GM19468 (cell line): ENCODE data around the gene ERF.
"Not testable (repeated sequence)": the region's sequence is repeated elsewhere in the genome, so short reads cannot be mapped to it uniquely, and the experiment has no call there.

Experiments
- ATAC-seq: cut with Tn5 transposase; IDR thresholded peaks from one replicate; pipeline ENCODE4 v1.9.1; 2021; ENCODE audit warnings: mild to moderate bottlenecking, moderate library complexity, moderate number of reproducible peaks; ENCODE audit not compliant: unreplicated experiment; ENCODE audit errors: extremely low read depth

Gene ERF

DNA sequence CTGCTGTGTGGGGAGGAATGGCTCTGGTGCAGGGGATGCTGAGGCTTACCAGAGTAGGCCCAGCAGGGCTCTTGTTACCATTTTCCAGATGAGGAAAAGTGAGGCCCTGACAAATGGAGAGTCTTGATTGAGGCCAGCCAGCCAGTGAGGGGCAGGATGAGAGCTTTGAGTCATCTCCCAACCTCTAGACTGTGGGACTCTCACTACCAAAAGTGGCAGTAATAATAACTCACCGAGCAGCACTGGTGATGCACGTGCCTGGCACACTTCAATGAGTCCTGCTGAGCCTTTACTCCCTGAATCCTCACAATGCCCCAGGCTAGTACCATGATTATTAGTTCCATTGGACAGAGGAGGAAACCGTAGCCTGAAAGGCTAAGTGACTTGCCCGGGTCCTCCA, 21.9 kb upstream of the ERF start:
- ATAC-seq = no peak

DNA sequence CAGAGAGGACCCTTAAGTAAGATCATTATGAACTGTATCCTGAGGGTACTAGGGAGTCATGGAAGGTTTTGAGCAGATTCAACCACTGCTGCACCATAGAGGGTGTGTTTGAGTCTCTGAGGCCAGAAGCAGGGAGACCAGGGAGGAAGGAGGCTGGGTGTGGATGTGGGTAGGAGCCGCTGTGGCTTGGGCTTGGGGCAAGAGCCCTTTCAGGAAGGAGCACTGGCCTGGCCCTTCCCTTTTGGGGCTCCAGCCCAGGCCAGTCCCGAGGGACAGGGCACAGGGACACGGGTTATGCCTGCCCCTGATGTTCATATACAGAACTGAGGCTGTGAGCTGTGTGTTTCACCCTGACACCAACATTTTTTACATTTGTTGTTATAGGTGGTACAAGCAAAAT, 21.4 kb upstream of the ERF start:
- ATAC-seq = no peak

DNA sequence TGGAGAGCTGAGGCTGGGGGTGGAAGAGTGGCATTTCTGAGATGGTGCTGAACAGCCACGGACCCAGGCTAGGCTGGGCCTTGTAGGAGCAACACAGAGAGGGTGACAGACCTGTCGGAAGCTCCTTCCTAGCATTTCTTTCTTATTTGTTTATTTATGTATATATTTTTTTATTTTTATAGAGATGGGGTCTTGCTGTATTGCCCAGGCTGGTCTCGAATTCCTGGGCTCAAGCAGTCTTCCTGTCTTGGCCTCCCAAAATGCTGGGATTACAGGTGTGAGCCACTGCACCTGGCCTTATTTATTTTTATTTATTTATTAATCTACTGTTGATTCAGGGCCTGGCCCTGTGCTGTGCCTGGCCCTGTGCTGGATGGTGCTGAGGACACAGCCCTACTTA, 20.6 kb upstream of the ERF start:
- ATAC-seq = no peak

DNA sequence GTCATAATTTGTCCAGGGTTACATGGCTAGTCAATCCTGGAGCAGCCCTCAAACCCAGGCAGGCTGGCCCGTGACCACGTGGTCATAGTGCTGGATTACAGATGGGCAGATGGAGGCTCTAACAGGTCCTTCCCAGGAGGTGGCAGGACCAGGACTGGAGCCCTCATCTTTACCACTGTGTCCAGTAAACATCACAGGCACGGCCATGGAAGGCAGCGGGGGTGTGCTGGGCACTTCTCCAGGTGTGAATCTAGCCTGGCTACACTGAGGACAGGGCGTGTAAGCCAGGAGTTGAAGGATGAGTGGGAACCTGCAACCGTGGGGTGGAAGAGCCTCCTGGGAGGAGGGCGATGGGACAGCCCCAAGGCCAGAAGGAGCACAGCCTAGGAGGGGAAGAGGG, 20.2 kb upstream of the ERF start:
- no peak for ATAC-seq

DNA sequence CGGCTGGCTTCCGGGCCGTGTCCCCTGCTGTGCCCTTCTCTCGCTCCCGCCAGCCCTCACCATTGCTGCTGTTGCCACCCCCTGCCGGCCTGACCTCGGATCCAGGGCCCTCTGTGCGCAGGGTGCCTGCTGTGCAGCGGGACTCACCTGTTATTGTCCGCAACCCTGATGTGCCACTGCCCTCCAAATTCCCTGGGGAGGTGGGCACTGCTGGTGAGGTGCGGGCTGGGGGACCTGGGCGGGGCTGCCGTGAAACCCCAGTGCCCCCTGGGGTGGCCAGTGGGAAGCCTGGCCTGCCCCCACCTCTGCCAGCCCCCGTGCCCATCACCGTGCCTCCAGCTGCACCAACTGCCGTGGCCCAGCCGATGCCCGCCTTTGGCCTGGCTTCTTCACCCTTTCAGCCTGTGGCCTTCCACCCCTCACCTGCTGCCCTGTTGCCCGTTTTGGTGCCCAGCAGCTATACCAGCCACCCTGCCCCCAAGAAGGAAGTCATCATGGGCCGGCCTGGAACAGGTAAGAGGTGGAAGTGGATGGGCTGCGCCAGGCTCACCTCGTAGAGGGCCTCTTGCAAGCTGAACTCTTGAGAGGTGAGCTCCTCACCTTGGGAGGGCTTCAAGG, 19.2 kb upstream of the ERF start:
- no peak for ATAC-seq

DNA sequence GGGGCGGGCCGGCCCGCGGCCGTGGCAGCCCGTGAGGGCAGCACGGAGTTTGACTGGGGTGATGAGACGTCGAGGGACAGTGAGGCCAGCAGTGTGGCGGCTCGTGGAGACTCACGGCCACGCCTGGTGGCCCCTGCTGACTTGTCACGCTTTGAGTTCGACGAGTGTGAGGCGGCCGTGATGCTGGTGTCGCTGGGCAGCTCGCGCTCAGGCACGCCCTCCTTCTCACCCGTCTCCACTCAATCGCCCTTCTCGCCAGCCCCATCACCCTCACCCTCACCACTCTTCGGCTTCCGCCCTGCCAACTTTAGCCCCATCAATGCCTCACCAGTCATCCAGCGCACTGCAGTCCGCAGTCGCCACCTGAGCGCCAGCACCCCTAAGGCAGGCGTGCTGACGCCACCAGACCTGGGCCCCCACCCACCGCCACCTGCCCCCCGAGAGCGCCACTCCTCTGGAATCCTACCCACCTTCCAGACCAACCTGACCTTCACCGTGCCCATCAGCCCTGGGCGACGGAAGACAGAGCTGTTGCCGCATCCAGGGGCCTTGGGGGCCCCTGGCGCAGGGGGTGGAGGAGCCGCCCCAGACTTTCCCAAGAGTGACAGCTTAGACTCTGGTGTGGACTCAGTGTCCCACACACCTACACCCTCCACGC, 18.6 kb upstream of the ERF start:
- no peak for ATAC-seq

DNA sequence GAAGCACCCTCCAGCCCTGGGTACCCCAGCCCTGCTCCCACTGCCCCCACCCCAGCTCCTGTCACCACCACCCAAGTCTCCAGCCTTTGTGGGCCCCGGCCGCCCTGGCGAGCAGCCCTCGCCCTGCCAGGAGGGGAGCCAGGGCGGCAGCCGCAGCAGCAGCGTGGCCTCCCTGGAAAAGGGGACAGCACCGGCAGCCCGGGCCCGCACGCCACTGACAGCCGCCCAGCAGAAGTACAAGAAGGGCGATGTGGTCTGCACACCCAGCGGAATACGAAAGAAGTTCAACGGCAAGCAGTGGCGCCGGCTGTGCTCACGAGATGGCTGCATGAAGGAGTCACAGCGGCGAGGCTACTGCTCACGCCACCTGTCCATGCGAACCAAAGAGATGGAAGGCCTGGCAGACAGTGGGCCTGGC, 18.1 kb upstream of the ERF start:
- ATAC-seq = no peak

DNA sequence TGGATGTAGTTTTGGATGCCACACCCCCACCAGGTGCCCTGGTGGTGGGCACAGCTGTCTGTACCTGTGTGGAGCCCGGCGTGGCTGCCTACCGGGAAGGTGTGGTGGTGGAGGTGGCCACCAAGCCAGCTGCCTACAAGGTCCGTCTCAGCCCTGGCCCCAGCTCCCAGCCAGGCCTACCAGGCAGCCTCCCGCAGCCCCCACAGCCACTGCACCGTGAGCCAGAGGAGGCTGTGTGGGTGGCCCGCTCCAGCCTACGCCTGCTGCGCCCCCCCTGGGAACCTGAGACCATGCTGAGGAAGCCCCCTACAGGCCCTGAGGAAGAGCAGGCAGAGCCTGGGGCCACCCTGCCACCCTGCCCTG, 17.6 kb upstream of the ERF start:
- ATAC-seq = no peak

DNA sequence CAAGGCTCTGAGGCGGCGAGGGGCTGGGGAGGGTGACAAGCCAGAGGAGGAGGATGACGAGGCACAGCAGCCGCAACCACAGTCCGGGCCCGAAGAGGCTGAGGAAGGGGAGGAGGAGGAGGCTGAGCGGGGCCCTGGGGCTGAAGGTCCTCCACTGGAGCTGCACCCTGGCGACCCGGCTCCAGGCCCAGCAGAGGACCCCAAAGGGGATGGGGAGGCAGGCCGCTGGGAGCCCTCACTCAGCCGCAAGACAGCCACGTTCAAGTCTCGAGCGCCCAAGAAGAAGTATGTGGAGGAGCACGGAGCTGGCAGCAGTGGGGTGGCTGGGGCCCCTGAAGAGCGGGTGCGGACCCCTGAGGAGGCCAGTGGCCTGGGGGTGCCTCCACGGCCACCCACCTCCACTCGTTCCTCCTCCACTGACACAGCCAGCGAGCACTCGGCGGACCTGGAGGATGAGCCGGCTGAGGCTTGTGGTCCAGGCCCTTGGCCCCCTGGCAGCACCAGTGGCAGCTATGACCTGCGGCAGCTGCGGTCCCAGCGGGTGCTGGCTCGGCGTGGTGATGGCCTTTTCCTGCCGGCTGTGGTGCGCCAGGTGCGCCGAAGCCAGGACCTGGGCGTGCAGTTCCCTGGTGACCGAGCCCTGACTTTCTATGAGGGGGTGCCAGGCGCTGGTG, 17.1 kb upstream of the ERF start:
- ATAC-seq = no peak

DNA sequence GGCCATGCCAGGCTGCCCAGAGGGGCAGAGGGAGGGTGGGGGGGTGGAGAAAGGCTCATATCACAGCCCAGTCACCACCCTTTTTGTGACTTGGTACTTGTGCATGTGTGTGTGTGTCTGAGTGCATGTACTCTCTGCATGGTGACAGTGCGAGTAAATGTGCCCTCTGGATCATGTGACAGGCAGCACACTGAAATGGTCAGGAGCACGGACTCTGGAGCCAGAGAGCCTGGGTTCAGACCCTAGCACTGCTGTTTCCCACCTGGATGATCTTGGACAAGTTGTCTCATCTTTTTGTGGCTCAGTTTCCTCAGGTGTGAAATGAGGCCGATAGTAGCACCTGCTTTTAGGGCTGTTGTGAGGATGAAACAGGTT, 16.1 kb upstream of the ERF start:
- no peak for ATAC-seq

DNA sequence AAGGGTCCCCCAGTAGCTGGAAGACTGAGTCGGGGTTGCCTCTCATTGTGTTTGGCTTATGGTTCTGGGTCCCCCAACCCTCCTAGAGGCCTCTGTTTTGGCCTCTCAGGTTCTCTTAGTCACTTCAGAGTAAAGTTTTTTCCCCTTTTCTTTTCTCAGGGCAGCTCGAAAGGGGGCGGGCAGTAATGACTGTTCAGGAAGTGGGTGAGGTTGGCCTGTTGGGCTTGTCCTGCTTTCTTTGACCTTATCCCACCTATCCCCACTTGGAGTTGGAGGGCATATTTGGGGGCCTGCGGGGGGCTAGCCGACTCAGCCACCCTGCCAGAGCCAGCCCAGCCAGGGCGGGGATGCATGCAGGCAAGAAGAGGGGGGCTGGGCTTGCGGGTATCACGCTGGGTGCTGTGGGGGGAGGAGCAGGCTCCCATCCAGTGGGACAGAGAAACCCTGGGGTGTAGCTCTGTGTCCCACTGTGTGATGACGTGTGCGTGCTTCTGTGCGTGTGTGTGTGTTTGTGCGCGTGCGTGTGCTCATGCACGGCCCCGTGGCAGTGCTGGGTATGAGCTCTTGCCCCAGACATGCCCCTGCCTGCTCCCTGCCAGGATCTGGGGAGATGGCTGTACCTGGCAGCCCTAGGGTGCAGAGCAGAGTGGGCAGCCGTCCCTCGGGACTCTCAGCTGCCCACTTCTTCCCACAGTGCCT, 15.6 kb upstream of the ERF start:
- ATAC-seq = no peak

DNA sequence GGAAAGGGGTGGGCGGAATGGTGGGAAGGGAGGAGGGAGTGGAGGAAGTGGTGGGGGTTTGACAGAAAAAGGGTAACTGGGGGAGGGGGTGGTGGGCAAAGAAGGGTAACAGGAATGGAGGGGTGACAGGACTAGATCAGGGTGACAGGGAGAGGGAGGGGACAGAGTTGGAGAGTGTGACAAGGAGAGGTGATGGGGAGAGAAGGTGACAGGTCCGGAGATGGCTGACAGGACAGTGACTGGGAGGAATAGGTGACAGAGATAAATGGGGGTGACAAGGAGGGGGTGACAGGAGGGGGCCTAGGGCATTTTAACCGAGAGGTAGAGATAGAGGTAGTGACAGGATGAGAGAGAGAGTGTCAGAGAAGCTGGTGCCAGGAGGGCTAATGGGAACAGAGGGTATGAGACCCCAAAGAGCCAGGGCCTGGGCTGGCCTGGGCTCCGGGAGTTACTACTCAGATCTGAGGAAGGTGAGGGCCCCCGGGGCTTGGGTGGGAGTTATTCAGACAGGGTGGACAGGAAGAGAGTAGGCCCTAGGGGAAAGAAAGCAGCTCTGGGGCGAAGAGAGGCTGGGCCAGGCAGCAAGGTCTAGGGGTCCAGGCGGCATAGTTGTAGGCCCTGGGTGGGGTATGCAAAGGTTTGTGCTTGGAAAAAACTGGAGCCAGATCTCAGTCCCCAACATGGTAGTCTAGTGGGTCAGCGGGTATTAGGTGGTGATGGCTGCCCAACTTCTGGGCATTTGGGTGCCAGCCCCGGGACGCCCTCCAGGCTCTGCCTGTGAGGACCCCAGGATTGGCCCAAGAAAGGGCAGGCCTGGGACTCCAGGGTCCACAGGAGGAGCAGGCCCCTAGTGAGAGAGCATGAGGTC, 14.8 kb upstream of the ERF start:
- ATAC-seq = no peak

DNA sequence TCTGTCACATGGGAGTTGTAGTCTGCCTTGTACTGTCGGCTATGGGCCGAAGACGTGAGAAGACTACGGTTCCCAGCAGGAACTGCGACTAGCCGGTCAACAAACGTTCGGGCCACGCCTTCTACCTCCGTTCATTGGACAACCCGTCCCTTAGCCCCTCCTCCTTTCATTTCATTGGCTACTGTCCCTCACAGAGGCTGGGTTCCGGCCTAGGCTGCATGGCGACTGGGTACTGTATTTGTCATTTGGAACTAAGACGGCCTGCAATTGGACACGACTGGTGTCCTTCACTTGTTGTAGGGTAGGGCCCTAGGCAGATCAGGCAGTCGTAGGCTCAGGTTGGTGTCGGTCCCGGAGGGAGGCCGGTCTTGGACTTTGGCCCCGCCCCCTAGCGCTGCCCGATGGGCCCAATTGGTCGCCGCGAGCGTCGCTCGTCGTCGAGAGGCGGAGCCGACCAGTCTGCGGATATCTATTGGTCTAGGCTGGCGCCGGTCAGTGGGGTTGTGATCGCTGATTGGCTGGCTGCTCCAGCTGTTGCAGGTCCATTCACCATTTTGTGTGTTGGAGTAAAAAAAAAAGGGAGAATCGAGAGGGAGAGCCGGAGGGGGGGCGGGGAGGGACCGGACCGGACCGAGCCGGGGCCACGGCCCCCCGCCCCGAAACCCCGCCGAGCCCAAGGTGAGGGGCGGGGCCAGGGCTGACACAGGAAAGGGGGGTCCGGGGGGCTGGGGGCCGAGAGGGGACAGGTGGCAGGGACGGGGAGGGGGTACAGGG, 14.0 kb upstream of the ERF start, which contains the start of gene CIC:
Gene CIC (plus strand): TSS at position 549 of the 774 bp plus-strand sequence. CDS start 2,532 bp downstream, outside the sequence.
- ATAC-seq = peak; percentile 77

DNA sequence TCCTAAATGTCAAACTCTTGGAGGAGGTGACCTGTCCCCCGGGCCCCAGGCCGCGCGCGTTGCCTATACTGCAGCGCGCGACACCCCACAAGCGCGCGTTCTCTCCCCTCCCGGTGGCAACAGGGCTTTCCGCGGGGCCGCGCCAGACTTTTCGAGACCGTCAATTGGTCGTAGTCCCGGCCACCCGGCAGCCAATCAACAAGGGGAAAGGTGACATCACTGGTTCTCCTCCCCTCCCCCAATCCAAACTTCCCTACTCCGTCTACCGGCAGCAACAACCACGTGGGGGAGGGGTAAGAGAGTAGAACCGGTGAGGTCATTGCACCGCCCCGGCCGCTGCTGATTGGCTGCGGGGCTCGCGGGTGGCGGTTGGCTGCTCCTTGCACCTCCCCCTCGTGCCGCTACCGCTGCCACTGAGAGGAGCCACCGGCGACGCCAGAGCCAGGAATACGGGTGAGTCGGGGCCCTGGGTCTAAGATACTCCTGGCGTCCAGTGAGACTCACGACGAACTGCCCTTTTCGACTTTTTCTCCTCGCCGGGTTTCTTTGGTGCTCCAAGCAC, 13.3 kb upstream of the ERF start:
- peak; percentile 29 for ATAC-seq

DNA sequence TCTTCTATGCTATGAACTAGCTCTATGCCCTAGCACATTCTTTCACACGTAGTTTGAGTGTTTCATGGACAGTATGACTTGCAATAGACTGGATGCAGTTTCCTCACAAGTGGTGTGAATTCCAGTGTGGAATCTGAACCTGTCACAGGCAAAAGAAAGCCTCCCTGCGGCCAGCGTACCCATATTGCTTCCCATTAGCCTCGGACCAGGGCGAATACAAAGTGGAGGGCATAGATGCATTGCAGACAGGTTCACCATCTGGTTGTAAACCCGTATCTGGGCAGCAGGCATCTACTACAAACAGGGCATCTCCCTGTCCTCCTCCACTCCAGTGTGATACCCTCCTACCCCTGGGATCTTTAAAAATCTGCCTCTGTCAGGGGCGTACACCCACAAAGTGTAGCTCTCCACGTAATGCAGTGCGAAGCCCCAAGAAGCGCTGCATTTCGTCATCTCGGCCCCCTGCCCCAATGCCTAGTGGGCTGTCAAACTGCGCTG, 12.8 kb upstream of the ERF start:
- ATAC-seq = no peak

DNA sequence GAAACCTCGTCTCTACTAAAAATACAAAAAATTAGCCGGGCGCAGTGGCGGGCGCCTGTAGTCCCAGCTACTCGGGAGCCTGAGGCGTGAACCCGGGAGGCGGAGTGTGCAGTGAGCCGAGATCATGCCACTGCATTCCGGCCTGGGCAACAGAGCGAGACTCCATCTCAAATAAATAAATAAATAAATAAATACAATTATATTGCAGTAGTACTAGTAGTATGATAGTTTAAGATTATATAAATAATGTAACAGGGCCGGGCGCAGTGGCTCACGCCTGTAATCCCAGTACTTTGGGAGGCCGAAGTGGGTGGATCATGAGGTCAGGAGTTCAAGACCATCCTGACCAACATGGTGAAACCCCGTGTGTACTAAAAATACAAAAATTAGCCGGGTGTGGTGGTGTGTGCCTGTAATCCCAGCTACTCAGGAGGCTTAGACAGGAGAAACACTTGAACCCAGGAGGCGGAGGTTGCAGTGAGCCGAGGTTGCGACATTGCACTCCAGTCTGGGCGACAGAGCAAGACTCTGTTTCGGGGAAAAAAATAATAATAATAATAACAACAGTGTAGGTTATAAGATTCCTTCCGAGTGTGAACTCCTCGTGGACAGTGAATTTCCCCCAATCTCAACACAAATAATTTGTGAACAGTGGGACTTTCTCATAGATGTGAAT, 12.1 kb upstream of the ERF start:
- ATAC-seq = not testable (repeated sequence)

DNA sequence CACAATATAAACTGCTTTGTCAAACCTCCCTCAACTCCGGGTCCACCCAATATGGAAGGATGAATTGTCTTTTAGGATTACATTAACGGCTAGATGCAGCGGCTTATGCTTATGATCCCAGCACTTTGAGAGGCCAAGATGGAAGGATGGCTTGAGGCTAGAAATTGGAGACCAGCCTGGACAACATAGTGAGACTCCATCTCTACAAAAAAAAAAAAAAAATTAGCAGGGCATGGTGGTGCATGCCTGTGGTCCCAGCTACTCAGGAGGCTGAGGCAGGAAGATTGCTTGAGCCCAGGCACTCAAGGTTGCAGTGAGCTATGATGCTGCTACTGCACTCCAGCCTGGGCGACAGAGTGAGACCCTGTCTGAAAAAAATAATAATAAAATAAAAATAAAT, 11.2 kb upstream of the ERF start:
- not testable (repeated sequence) for ATAC-seq

DNA sequence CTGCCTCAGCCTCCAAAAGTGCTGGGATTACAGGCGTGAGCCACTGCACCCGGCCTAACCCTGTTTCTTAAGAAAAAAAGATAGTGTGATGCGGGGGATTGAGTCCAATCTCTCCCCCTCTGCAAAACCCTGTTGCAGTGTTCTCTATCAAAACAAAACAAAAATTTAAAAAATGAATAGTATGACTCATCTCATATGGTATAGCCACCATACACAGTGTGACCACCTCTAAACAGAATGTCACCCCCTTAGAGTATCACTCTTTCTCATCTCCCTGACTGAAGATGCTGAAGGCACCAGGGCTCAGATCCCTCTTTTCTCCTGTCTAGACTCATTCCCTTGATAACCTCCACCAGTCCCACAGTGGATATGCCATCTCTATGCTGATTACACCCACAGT, 6.8 kb upstream of the ERF start:
- ATAC-seq = no peak
